ENCODE results near the gene IFFO2.

IFFO2 gene

GRCh38 chr1:18956193-18957135 is at the start of gene IFFO2:
IFFO2 (minus strand) TSS chr1:18956676; CDS start chr1:18956332, 344 bp downstream.
- peak; percentile 100 for DNase-seq

- no peak for DNase-seq
These were observed 49.5 kb upstream of the IFFO2 start for GRCh38 chr1:19006000-19006399.

GRCh38 chr1:19003371-19004290 is 47.2 kb upstream of the IFFO2 start:
- no peak for DNase-seq

- no peak for DNase-seq
These were observed 43.6 kb upstream of the IFFO2 start for GRCh38 chr1:19000065-19000464.

DNA sequence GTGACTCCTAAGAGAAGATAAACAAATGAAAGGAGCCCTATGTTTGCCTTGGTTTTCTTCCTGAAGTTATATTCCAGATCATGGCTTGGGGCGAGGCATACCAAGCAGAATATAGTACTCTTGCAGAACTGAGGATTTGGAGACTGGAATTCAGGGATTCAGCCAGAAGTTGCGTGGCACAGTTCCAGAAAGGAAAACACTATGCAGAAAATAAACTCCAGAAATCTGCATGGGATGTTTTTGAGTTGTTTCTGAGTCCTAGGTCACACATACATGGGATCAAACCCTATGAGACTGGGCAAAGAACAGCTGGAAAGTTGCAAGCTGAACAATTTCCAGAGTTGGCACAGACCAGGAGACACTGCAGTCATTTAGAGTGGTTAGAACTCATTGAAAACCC is 42.9 kb upstream of the IFFO2 start:
- DNase-seq = no peak

GRCh38 chr1:18998016-18998724 is 41.7 kb upstream of the IFFO2 start:
- no peak for DNase-seq

- DNase-seq = no peak
These were observed 41.0 kb upstream of the IFFO2 start for GRCh38 chr1:18997508-18997907.

DNA sequence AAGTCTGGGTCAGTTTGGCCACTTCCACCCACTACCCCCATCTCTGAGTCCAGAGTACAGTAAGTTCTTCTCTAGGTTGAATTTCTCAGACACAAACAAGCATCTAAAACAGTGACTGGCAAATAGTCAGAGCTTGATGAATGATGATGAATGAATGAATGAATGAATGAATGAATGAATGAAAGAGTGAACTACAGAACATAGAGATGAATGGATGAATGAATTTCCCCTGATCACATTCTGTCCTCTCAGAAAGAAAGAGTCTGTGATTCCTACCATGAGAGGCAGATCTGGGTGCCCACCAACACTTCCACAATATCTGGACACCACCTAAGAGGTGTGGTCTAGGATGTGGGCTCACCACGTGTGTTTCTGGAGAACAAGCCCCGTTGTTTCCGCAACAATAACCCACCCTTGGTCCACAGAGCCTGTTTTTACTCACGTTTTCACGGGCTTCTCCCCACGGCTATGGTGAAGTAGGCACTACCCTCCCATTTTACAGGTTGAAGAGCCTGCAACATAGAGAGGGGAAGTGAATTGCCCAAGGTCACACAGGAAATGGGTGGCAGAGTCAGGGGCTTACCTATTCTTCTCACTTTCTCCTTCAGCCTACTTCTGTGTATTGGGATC is 40.2 kb upstream of the IFFO2 start:
- DNase-seq = no peak

DNA sequence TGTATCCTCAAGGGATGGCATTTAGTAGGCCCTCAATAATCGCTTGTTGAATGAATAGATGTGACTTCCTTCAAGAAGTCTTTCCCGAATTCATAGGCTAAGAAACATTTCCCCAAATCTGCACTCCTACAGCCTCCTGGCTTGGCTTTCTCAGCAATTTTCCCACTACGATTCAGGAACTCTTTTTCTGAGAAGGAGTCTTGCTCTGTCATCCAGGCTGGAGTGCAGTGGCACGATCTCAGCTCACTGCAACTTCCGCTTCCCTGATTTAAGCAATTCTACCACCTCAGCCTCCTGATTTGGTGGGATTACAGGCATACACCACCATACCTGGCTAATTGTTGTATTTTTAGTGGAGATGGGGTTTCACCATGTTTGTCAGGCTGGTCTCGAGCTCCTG is 37.9 kb upstream of the IFFO2 start:
- DNase-seq = no peak

- no peak for DNase-seq
These were observed 36.2 kb upstream of the IFFO2 start for GRCh38 chr1:18992646-18993045.

DNA sequence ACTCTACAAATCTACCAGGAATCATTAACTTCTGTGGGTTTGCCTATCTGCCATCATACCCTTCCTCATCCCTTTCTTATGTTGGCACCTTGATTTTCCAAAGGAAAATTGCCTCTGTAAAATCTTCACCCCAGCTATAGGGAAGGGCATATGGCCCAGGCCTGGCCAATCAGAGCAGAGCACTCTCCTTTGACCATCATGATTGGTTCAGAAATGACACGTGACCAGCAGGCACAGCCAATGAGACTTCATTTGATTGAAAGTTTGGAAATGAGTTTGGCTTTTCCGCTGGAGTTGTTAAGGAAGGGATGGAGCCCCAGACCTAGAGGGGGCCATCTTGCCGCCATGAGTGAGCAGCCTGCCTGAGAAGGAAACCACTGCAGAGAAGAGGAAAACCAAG is 35.1 kb upstream of the IFFO2 start:
- no peak for DNase-seq

DNA sequence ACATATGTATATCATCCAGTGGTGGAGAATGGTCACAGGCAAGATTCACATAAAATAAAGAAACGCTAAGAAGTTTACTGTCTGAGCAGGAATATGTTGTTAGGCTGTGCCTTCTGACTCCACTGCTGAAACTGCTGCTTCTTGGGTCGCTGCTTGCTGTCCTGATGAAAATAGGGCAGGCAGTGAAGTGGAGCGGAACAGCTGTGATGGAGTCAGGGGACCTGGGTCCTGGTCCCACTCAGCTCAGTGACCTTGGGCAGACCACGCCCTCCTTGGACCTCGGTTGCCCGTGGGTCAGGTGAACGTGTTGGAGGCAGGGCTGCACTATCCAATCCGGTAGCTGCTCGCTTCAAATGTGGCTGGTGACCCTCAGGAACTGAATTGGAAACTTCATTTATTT is 33.4 kb upstream of the IFFO2 start:
- no peak for DNase-seq

- DNase-seq = no peak
These were observed 32.8 kb upstream of the IFFO2 start for GRCh38 chr1:18989176-18989799.

DNA sequence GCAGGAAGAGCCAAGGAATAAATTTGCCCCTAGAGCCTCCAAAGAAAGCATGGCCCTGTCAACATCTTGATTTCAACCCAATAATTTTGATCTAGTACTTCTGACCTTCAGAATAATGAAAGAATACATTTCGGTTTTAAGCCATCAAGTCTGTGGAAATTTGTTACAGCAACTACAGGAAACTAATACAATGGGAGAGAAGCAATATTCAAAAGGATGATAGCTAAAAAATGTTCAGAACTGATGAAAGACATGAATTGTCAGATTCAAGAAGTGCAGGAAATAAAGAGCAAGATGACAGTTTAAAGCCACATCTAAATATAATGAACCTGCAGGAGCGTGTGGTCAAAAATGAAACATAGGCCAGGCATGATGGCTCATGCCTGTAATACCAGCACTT is 24.8 kb upstream of the IFFO2 start:
- DNase-seq = no peak

- no peak for DNase-seq
These were observed 22.2 kb upstream of the IFFO2 start for GRCh38 chr1:18978706-18979105.

DNA sequence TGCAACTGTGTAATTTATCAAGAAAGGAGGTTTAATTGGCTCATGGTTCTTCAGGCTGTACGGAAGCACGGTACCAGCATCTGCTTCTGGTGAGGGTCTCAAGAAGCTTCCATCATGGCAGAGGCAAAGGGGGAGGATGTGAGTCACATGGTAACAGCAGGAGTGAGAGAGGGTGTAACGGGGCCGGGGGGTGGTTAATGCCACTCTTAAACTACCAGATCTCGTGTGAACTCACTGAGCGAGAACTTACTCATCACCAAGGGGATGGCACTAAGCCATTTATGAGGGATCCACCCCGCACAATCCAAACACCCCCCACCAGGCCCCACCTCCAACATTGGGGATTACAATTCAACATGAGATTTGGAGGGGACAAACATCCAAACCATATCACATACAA is 21.0 kb upstream of the IFFO2 start:
- no peak for DNase-seq

DNA sequence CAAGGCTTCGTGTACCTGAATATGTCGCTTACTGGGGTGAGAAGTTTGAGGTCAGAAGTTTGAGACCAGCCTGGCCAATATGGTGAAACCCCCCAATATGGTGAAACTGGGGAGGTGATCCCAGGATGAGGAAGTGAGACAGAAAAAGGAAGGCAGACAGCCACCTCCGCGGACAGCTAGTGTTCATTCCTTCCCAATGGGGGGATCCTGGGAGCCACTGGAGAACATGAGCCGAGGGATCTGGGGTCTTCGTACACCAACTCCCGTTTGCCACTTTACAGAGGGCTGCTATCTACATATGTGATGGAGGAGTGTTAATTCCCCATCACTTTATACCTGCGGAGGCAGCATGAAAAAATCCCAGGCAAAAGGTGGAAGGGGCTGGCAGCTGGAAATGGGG is 19.6 kb upstream of the IFFO2 start:
- no peak for DNase-seq

DNA sequence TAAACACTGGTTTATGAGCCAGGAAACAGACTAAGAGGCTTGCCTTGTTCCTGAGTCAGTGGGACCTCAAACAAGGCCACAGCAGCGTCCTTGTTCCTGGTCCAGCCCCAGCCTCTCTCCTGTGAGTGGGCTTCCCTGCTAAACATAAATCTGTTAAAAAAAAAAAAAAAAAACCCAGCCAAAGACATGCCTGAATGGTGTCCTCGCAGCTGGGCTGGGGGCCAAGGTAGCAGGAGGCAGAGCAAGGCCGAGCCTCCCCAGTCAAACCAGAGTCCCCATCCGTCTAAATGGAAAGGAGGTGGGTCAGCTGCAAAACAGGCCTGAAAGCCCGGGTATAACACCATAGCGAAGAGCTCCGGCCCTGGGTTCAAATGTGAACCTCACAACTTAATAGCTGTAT is 18.1 kb upstream of the IFFO2 start:
- DNase-seq = no peak

GRCh38 chr1:18974005-18974404 is 17.5 kb upstream of the IFFO2 start:
- DNase-seq = no peak

DNA sequence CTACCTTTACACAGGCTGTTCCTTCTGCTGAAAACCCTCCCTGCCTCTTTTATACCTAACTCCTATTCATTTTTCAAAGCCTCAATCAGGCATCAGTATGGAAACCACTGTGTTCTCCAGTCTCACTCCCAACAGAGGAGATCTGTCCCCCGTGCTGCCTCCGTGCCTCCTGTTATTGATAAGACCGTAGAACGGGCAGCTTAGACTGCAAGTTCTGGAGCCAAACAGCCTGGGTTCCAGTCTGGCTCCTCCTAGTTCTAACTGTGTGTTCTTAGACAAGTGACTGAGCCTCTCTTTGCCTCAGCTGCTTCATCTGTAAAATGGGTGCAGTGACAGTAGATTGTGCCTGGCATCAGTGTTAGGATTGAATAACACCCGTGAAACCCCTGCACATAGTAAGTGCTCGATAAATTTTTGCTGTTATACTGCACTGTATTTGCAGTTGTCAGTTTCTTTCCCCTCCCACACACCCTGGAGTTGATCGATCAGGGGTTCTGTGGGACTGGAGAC is 17.0 kb upstream of the IFFO2 start:
- DNase-seq = no peak

GRCh38 chr1:18972991-18973390 is 16.5 kb upstream of the IFFO2 start:
- DNase-seq = no peak

GRCh38 chr1:18972531-18972930 is 16.1 kb upstream of the IFFO2 start:
- peak; percentile 58 for DNase-seq

Measured in CD4-positive, alpha-beta T cell treated with Interleukin-6 for 4 hours (primary cell).